ENCODE results near the gene WNT8B.

GRCh38 chr10:100468978-100469377 lies 6.2 kb downstream of the WNT8B start:
- TF ChIP-seq CTCF (conservative IDR thresholded peaks at IDR 0.05; ENCODE audit: low read length) (no peak), EZH2phosphoT487 (IDR thresholded peaks at IDR 0.05; ENCODE audit: borderline replicate concordance) (no peak)
